GM19035 (cell line): Measurements from ENCODE around the gene TBRG4.

ENCODE experiments used
- ATAC-seq: cut with Tn5 transposase; IDR thresholded peaks from one replicate; pipeline ENCODE4 v1.9.1; 2021; ENCODE audit not compliant: unreplicated experiment

The TBRG4 gene

GRCh38 chr7:45075871-45076796 is 35.4 kb downstream of the TBRG4 start:
- no peak for ATAC-seq

GRCh38 chr7:45075355-45075644 is 36.2 kb downstream of the TBRG4 start:
- ATAC-seq: no peak

- no peak for ATAC-seq
Observed at GRCh38 chr7:45074528-45075354, 36.8 kb downstream of the TBRG4 start.

GRCh38 chr7:45073786-45074527 is 37.5 kb downstream of the TBRG4 start:
- no peak for ATAC-seq

- no peak for ATAC-seq
Observed at GRCh38 chr7:45073031-45073785, 38.3 kb downstream of the TBRG4 start.

- no peak for ATAC-seq
Observed at GRCh38 chr7:45072131-45073030, 39.1 kb downstream of the TBRG4 start.

GRCh38 chr7:45071528-45071927 is 40.0 kb downstream of the TBRG4 start:
- ATAC-seq: no peak

- ATAC-seq: no peak
Observed at GRCh38 chr7:45070254-45070642, 41.2 kb downstream of the TBRG4 start.

- no peak for ATAC-seq
Observed at GRCh38 chr7:45069444-45070253, 41.8 kb downstream of the TBRG4 start.

- no peak for ATAC-seq
Observed at GRCh38 chr7:45068236-45069023, 43.1 kb downstream of the TBRG4 start.

GRCh38 chr7:45067582-45067981 is 43.9 kb downstream of the TBRG4 start:
- no peak for ATAC-seq

- no peak for ATAC-seq
Observed at GRCh38 chr7:45066409-45066808, 45.1 kb downstream of the TBRG4 start.

GRCh38 chr7:45065031-45065995 is 46.2 kb downstream of the TBRG4 start:
- ATAC-seq: no peak

GRCh38 chr7:45064047-45064725 is 47.3 kb downstream of the TBRG4 start:
- ATAC-seq: no peak

GRCh38 chr7:45061806-45062425 is 49.6 kb downstream of the TBRG4 start:
- no peak for ATAC-seq

GRCh38 chr7:45061352-45061751 is 50.1 kb downstream of the TBRG4 start:
- no peak for ATAC-seq
